ACC112 (cell line): ENCODE data around the gene ZFAND5.

Experiments used
- H2AFZ ChIP-seq: fragments of 200-600 bp; sonication (generic); one replicate; pipeline ENCODE4 v1.6.0; 2017; ENCODE audit warnings: antibody characterized with exemption, low read length; ENCODE audit not compliant: unreplicated experiment
- H3K27ac ChIP-seq: fragments of 200-600 bp; sonication (generic); 2 replicates; pipeline ENCODE4 v1.5.1; 2014; ENCODE audit warnings: low read depth, mild to moderate bottlenecking, antibody characterized with exemption, low read length, moderate library complexity
- H3K27me3 ChIP-seq: fragments of 200-600 bp; sonication (generic); 2 replicates; pipeline ENCODE4 v1.6.1; 2014; ENCODE audit warnings: mild to moderate bottlenecking, antibody characterized with exemption, low read length, moderate library complexity, mixed read lengths; ENCODE audit not compliant: insufficient read depth
- H3K36me3 ChIP-seq: fragments of 200-600 bp; sonication (generic); 2 replicates; pipeline ENCODE4 v1.6.1; 2016; ENCODE audit warnings: mild to moderate bottlenecking, antibody characterized with exemption, low read length, moderate library complexity, mixed read lengths; ENCODE audit not compliant: insufficient read depth
- H3K4me1 ChIP-seq: fragments of 200-600 bp; sonication (generic); one replicate; pipeline ENCODE4 v1.6.1; 2016; ENCODE audit warnings: low read length, mixed read lengths; ENCODE audit not compliant: insufficient read depth, unreplicated experiment, control insufficient read depth
- H3K4me3 ChIP-seq: fragments of 200-600 bp; sonication (generic); 2 replicates; pipeline ENCODE4 v1.5.1; 2014; ENCODE audit warnings: mild to moderate bottlenecking, low read depth, low read length
- H3K79me2 ChIP-seq: fragments of 200-600 bp; sonication (generic); one replicate; pipeline ENCODE4 v1.6.0; 2016; ENCODE audit warnings: low read length; ENCODE audit not compliant: control insufficient read depth, unreplicated experiment, insufficient read depth

Gene ZFAND5

GRCh38 chr9:72364679-72365524, at the start of gene ZFAND5:
Gene ZFAND5, minus strand, starts transcription at chr9:72365208. Its CDS starts 4,430 bp downstream, at chr9:72360778.
- peaks cover 23% of the 10 kb centered on the region for H3K4me1 ChIP-seq
- H3K27me3 ChIP-seq, result no peaks in the 10 kb centered on the region
- peak within 1 kb of the TSS; percentile 100 for H3K27ac ChIP-seq
- H3K79me2 ChIP-seq, result peaks cover 51% of the 10 kb centered on the region
- H2AFZ ChIP-seq, result peak within 1 kb of the TSS; percentile 57
- peak within 1 kb of the TSS; percentile 96 for H3K4me3 ChIP-seq
- peaks cover 9% of the 10 kb centered on the region for H3K36me3 ChIP-seq

DNA sequence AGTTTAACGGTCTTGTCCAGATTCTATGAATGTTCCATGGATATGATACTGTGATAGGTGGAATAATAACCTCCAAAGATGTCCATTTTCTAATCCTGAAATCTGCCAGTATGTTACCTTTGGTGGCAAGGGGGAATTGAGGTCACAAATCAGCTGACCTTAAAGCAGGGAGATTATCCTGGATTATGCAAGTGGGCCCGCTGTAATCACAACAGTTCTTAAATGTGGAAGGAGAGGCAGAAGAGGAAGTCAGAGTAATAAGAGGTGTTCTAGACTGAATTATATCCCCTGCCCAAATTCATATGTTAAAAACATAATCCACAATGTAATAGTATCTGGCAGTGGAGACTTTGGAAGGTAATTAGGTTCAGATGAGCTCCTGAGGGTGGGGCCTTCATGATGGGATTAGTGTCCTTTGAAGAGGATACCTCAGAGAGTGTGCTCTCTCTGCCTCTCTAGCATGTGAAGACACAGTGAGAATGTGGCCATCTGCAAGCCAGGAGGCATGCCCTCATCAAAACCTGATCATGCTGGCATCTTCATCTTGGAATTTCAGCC, 47.6 kb upstream of the ZFAND5 start:
- Histone ChIP-seq H3K27me3 (no peaks in the 10 kb centered on the region), H3K27ac (no peak overlapping the region), H2AFZ (no peak overlapping the region), H3K4me1 (no peaks in the 10 kb centered on the region), H3K4me3 (no peak overlapping the region), H3K79me2 (no peaks in the 10 kb centered on the region), H3K36me3 (no peaks in the 10 kb centered on the region)

DNA sequence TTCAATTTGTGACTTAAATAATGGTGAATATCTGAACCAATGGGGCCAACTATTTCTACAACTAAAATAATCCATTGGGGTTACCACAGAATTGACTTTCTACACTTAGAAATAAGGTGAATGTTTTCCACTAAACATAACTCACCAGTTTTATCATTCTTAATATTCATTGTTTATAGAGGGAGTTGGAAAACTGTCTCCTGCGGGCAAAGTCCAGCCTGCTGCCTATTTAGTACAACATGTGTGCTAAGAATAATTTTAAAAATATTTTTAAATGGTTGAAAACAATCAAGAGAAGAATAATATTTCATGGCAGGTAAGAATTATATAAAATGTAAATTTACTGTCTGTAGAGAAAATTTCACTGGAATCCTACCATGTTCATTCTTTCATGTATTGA, 45.2 kb upstream of the ZFAND5 start:
- Histone ChIP-seq H3K4me3 (no peak overlapping the region), H2AFZ (no peak overlapping the region), H3K27me3 (no peaks in the 10 kb centered on the region), H3K36me3 (no peaks in the 10 kb centered on the region), H3K79me2 (no peaks in the 10 kb centered on the region), H3K27ac (no peak overlapping the region), H3K4me1 (no peaks in the 10 kb centered on the region)

- Histone ChIP-seq H2AFZ (no peak overlapping the region), H3K27ac (no peak overlapping the region), H3K4me1 (no peaks in the 10 kb centered on the region)
Measured at GRCh38 chr9:72407114-72407513, 42.1 kb upstream of the ZFAND5 start.

GRCh38 chr9:72402744-72403143, 37.7 kb upstream of the ZFAND5 start:
- Histone ChIP-seq H3K27me3 (no peaks in the 10 kb centered on the region), H3K4me1 (no peaks in the 10 kb centered on the region), H3K79me2 (no peaks in the 10 kb centered on the region), H2AFZ (no peak overlapping the region), H3K4me3 (no peak overlapping the region), H3K27ac (no peak overlapping the region), H3K36me3 (no peaks in the 10 kb centered on the region)

More at GRCh38 chr9:72407114-72407513, 42.1 kb upstream of the ZFAND5 start:
- H3K4me3 ChIP-seq, result no peak overlapping the region
- no peaks in the 10 kb centered on the region for H3K79me2 ChIP-seq
- H3K27me3 ChIP-seq, result no peaks in the 10 kb centered on the region
- H3K36me3 ChIP-seq, result no peaks in the 10 kb centered on the region

DNA sequence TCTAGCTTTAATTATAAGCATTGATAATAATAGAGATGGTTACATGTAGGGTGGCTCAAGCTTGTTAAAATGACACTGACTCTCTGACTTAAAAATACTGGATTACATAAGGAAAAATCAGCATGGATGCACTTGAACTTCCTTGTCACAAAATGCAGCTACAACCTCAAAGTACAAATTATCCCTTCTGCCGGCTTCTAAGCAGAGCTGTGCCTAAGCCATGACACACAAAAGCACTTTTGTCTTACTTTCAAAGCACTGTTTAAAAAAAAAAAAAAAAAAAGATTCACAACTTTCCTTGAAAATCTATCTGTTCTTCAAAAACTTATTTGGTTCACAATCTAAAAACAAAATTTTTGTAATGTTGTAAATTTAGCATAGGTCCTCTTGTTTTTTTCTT, 36.4 kb upstream of the ZFAND5 start:
- no peak overlapping the region for H3K4me3 ChIP-seq
- H3K4me1 ChIP-seq, result peaks cover 7% of the 10 kb centered on the region
- no peaks in the 10 kb centered on the region for H3K27me3 ChIP-seq
- H3K79me2 ChIP-seq, result no peaks in the 10 kb centered on the region
- H3K36me3 ChIP-seq, result no peaks in the 10 kb centered on the region
- H2AFZ ChIP-seq, result no peak overlapping the region
- H3K27ac ChIP-seq, result no peak overlapping the region

- Histone ChIP-seq H2AFZ (no peak overlapping the region), H3K4me3 (no peak overlapping the region), H3K79me2 (no peaks in the 10 kb centered on the region), H3K4me1 (peaks cover 12% of the 10 kb centered on the region), H3K27ac (no peak overlapping the region), H3K27me3 (no peaks in the 10 kb centered on the region), H3K36me3 (no peaks in the 10 kb centered on the region)
Measured at GRCh38 chr9:72400866-72401265, 35.9 kb upstream of the ZFAND5 start.

- no peak overlapping the region for H2AFZ ChIP-seq
- no peaks in the 10 kb centered on the region for H3K79me2 ChIP-seq
- H3K4me3 ChIP-seq, result no peak overlapping the region
- H3K27me3 ChIP-seq, result no peaks in the 10 kb centered on the region
- H3K36me3 ChIP-seq, result no peaks in the 10 kb centered on the region
- H3K27ac ChIP-seq, result no peak overlapping the region
- H3K4me1 ChIP-seq, result peaks cover 12% of the 10 kb centered on the region
Measured at GRCh38 chr9:72399391-72399790, 34.4 kb upstream of the ZFAND5 start.

DNA sequence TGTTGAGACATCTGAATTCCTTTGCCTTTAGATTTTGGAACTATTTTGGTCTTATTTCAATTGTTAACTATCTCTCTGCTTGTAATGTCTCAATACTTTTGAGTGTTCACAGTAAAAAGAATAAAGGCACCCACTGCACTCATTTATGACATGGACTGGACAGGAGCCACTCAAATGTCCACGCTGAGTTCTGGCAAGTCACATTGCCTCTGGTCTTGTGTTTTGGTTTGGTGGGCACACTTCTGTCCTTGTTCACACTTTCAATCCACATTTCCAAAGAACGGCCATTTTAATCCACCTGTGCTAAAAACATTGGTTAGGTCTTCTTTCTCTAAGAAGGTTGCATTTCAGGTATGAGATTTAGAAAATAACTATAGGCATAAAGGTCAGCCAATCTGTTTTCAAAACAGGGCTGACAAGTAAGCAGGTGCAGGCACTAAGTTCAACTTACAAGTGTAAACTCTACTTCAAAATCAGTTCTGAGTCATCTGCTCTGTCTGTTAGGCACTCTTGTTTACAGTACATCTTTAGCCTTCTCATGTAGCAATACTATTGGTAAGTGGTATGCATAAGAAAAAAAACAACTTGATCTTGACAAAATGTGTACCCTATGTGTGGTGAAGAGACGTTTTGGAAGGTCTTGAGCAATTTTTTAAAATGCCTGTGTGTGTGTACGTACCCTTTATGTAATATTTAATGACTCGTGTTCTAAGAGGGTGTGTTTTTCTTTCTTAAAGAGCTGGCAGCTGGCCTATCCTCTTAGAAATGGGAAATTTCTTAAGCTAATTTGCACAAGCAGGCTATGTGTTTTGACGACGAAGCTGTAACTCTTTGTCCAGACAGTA, 31.5 kb upstream of the ZFAND5 start:
- Histone ChIP-seq H3K79me2 (no peaks in the 10 kb centered on the region), H3K27ac (no peak overlapping the region), H3K36me3 (no peaks in the 10 kb centered on the region), H2AFZ (no peak overlapping the region), H3K4me3 (no peak overlapping the region), H3K4me1 (peaks cover 12% of the 10 kb centered on the region), H3K27me3 (no peaks in the 10 kb centered on the region)

- H3K27ac ChIP-seq, result no peak overlapping the region
Measured at GRCh38 chr9:72394066-72394465, 29.1 kb upstream of the ZFAND5 start.

More at GRCh38 chr9:72394066-72394465, 29.1 kb upstream of the ZFAND5 start:
- Histone ChIP-seq H3K79me2 (no peaks in the 10 kb centered on the region), H3K27me3 (no peaks in the 10 kb centered on the region), H3K4me1 (peaks cover 12% of the 10 kb centered on the region), H2AFZ (no peak overlapping the region), H3K4me3 (no peak overlapping the region), H3K36me3 (no peaks in the 10 kb centered on the region)
